Thymus (tissue), 14 donors: Measurements from ENCODE around the gene GPC3. TPM values are rescaled to one million over a fixed set of nuclear protein-coding genes. Genes with fewer than 3 reads are reported as not detected.
A peak's percentile ranks its signal among the peaks of the same experiment; 100 is the strongest.

Experiments
- DNase-seq, 9 donors: peaks; one replicate each; pipeline ENCODE4 v3.0.0-alpha.2; 2013; ENCODE audit warnings: low spot score in 9 of 9, low read depth in 6 of 9, missing footprints in 1 of 9
- H3K27ac ChIP-seq, 2 donors: one replicate each; pipeline ENCODE4 v1.5.1; 2013; ENCODE audit warnings: control low read depth in 1 of 2, low read depth in 1 of 2, low read length in 1 of 2, mild to moderate bottlenecking in 1 of 2, moderate library complexity in 1 of 2
- H3K27me3 ChIP-seq, 2 donors: one replicate each; pipeline ENCODE4 v1.5.1; 2013; ENCODE audit warnings: low read length in 1 of 2; ENCODE audit not compliant: control insufficient read depth in 2 of 2, insufficient read depth in 1 of 2
- H3K36me3 ChIP-seq, 2 donors: one replicate each; pipeline ENCODE4 v1.5.1; 2013; ENCODE audit warnings: low read length in 1 of 2, mild to moderate bottlenecking in 1 of 2, moderate library complexity in 1 of 2; ENCODE audit not compliant: control insufficient read depth in 2 of 2, insufficient read depth in 2 of 2
- H3K4me1 ChIP-seq, 2 donors: one replicate each; pipeline ENCODE4 v1.5.1; 2013; ENCODE audit warnings: low read length in 2 of 2; ENCODE audit not compliant: control insufficient read depth in 2 of 2, insufficient read depth in 2 of 2
- H3K4me3 ChIP-seq, 2 donors: one replicate each; pipeline ENCODE4 v1.5.1; 2013; ENCODE audit warnings: low read length in 2 of 2, control low read depth in 1 of 2, mild to moderate bottlenecking in 1 of 2
- H3K9me3 ChIP-seq, 2 donors: one replicate each; pipeline ENCODE4 v1.5.1; 2013; ENCODE audit warnings: low read length in 1 of 2, mild to moderate bottlenecking in 1 of 2; ENCODE audit not compliant: control insufficient read depth in 2 of 2, insufficient read depth in 1 of 2
- WGBS: extraction: QIAGEN DNeasy Blood & Tissue Kit; methylation state at CpG from one replicate; pipeline ENCODE4 v1.1.7; 2013; 5-methylcytosine and 5-hydroxymethylcytosine counted together
- long read RNA-seq, 10 donors: transcript quantifications; one replicate each; lab custom pipeline, GENCODE V29; 2026
- polyA plus RNA-seq: library from polyadenylated mRNA; stranded (reverse); fragments of 200-250 nt; gene quantifications from one replicate; pipeline ENCODE4 v1.2.3, GENCODE V29; 2013
- total RNA-seq: library from RNA; stranded (reverse); fragments of 120-200 nt; gene quantifications from one replicate; pipeline ENCODE4 v1.2.4, GENCODE V29; 2013
- donor health status: healthy.

The GPC3 gene
- 26.2 TPM for total RNA-seq
- 3.1 TPM for polyA plus RNA-seq
- long read RNA-seq, donor 1, partial matches to known transcripts, result 0 of 2 reads
- long read RNA-seq, donor 1, other reads (novel, unspliced or antisense), result 0 of 2 reads
- long read RNA-seq, donor 2, transcript GPC3-201 (8 exons, 2,568 nt), result major isoform, 36 of 64 reads
- long read RNA-seq, donor 2, partial matches to known transcripts, result 27 of 64 reads
- long read RNA-seq, donor 2, other reads (novel, unspliced or antisense), result 0 of 64 reads
- long read RNA-seq, donor 3, transcript GPC3-201 (8 exons, 2,568 nt), result major isoform, 13 of 19 reads
- long read RNA-seq, donor 3, partial matches to known transcripts, result 6 of 19 reads
- long read RNA-seq, donor 3, other reads (novel, unspliced or antisense), result 0 of 19 reads
- long read RNA-seq, donor 4, transcript GPC3-201 (8 exons, 2,568 nt), result major isoform, 6 of 11 reads
- long read RNA-seq, donor 4, partial matches to known transcripts, result 5 of 11 reads
- long read RNA-seq, donor 4, other reads (novel, unspliced or antisense), result 0 of 11 reads
- long read RNA-seq, donor 5, transcript GPC3-201 (8 exons, 2,568 nt), result major isoform, 49 of 84 reads
- long read RNA-seq, donor 5, partial matches to known transcripts, result 34 of 84 reads
- long read RNA-seq, donor 5, other reads (novel, unspliced or antisense), result 0 of 84 reads
- long read RNA-seq, donor 6, transcript GPC3-201 (8 exons, 2,568 nt), result major isoform, 19 of 24 reads
- long read RNA-seq, donor 6, partial matches to known transcripts, result 5 of 24 reads
- long read RNA-seq, donor 6, other reads (novel, unspliced or antisense), result 0 of 24 reads
- long read RNA-seq, donor 7, transcript GPC3-201 (8 exons, 2,568 nt), result major isoform, 11 of 11 reads
- long read RNA-seq, donor 7, partial matches to known transcripts, result 0 of 11 reads
- long read RNA-seq, donor 7, other reads (novel, unspliced or antisense), result 0 of 11 reads
- long read RNA-seq, donor 8, transcript GPC3-201 (8 exons, 2,568 nt), result major isoform, 12 of 13 reads
- long read RNA-seq, donor 8, partial matches to known transcripts, result 0 of 13 reads
- long read RNA-seq, donor 8, other reads (novel, unspliced or antisense), result 0 of 13 reads
- long read RNA-seq, donor 9, transcript GPC3-201 (8 exons, 2,568 nt), result major isoform, 9 of 9 reads
- long read RNA-seq, donor 9, partial matches to known transcripts, result 0 of 9 reads
- long read RNA-seq, donor 9, other reads (novel, unspliced or antisense), result 0 of 9 reads
- long read RNA-seq, donor 10, transcript GPC3-201 (8 exons, 2,568 nt), result major isoform, 17 of 17 reads
- long read RNA-seq, donor 10, partial matches to known transcripts, result 0 of 17 reads
- long read RNA-seq, donor 10, other reads (novel, unspliced or antisense), result 0 of 17 reads

GRCh38 chrX:133985164-133985966 lies at the start of gene GPC3:
Gene GPC3 (minus strand): TSS chrX:133985594.
- H3K4me3 ChIP-seq, result peak within 1 kb of the TSS; percentile 40 to 49
- no peaks in the 10 kb centered on the region for H3K9me3 ChIP-seq
- H3K4me1 ChIP-seq, result peaks cover 5 to 22% of the 10 kb centered on the region in 2 donors
- no peak within 1 kb of the TSS for H3K27ac ChIP-seq
- no peaks in the 10 kb centered on the region for H3K36me3 ChIP-seq
- DNase-seq, result peak in 4 of 9 donors; percentile 15 to 44 (median 21)
- 2% methylated on average over 84 of the region's 90 CpGs for WGBS
- H3K27me3 ChIP-seq, result peaks cover 11 to 39% of the 10 kb centered on the region in 2 donors

GRCh38 chrX:134032441-134032840 lies 47.0 kb upstream of the GPC3 start:
- DNase-seq, result no peak
- Histone ChIP-seq H3K27ac (no peak overlapping the region), H3K9me3 (no peaks in the 10 kb centered on the region)

GRCh38 chrX:134026565-134027311 lies 41.3 kb upstream of the GPC3 start:
- H3K4me1 ChIP-seq, result no peaks in the 10 kb centered on the region
- no peaks in the 10 kb centered on the region for H3K36me3 ChIP-seq
- H3K9me3 ChIP-seq, result no peaks in the 10 kb centered on the region
- peaks cover 0 to 4% of the 10 kb centered on the region in 2 donors for H3K27me3 ChIP-seq
- peak; percentile 24 to 81 (median 40) for DNase-seq
- no peak overlapping the region for H3K27ac ChIP-seq
- WGBS, result 25% methylated on average over 15 of the region's 15 CpGs
- H3K4me3 ChIP-seq, result peak overlapping the region in 1 of 2 donors; percentile 19

More at GRCh38 chrX:134032441-134032840, 47.0 kb upstream of the GPC3 start:
- Histone ChIP-seq H3K4me1 (no peaks in the 10 kb centered on the region), H3K27me3 (peaks cover 0 to 4% of the 10 kb centered on the region in 2 donors), H3K36me3 (no peaks in the 10 kb centered on the region), H3K4me3 (no peak overlapping the region)

- WGBS, result 75% methylated on average over 5 of the region's 5 CpGs
- H3K36me3 ChIP-seq, result no peaks in the 10 kb centered on the region
- H3K27me3 ChIP-seq, result peaks cover 0 to 4% of the 10 kb centered on the region in 2 donors
- no peak overlapping the region for H3K27ac ChIP-seq
- DNase-seq, result peak in 2 of 9 donors; percentile 2 to 24
- H3K4me3 ChIP-seq, result no peak overlapping the region
- no peaks in the 10 kb centered on the region for H3K4me1 ChIP-seq
- no peaks in the 10 kb centered on the region for H3K9me3 ChIP-seq
Measured at GRCh38 chrX:134025986-134026545, 40.7 kb upstream of the GPC3 start.

DNA sequence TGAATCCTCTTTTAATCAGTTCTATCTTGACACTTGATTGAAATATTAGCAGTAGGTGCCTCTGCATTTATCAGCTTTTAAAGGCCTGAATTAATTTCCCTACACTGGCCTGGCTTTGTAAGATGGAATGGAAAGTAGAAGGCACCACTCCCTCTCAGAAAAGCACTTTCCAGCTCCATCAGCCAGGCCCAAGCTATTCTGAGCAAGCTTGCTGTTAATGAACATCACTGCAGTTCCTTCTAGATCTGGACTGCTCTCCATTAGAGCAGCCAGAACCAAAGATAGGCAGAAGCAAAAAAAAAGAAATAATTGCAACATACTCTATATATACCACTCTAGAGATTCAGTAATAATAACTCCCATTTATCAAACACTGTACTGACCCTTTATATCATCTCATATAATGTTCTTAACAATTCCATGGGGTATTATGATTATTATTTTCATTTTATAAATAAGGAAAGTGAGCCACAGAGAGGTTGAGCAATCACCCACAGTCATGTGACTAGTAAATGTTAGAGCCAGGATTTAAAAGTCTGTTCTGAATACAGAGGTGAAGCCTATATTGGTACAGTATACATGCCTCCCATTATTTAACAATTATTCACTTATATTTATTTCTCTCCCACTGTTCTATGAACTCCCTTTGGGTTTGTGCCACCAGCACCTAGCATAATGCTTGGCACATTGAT lies 39.4 kb upstream of the GPC3 start:
- no peaks in the 10 kb centered on the region for H3K9me3 ChIP-seq
- H3K4me1 ChIP-seq, result no peaks in the 10 kb centered on the region
- no peak for DNase-seq
- no peak overlapping the region for H3K27ac ChIP-seq
- H3K4me3 ChIP-seq, result no peak overlapping the region
- peaks cover 0 to 4% of the 10 kb centered on the region in 2 donors for H3K27me3 ChIP-seq
- no peaks in the 10 kb centered on the region for H3K36me3 ChIP-seq

DNA sequence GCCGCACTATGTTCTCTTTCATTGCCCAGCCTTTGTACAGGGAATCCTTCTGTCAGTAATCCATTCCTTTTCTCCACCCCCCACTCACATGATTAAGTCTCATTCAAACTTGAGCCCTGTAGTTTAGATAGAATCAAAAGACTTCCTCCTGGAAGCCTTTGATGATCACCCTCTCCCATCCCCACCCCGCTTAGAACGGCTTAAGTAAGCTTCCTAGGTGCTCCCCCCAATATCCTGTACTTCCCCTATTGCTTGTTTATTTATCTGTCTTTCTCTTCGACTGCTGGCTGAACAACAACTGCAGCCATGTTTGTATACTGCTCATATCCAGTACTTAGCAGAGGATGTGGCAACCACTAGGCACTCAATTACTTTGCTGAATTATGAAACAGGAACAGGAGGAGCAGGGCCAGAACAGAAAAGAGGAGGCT lies 38.5 kb upstream of the GPC3 start:
- peak in 2 of 9 donors; percentile 2 to 12 for DNase-seq
- Histone ChIP-seq H3K9me3 (no peaks in the 10 kb centered on the region), H3K4me3 (no peak overlapping the region), H3K27me3 (peaks cover 0 to 4% of the 10 kb centered on the region in 2 donors), H3K36me3 (no peaks in the 10 kb centered on the region), H3K4me1 (no peaks in the 10 kb centered on the region), H3K27ac (no peak overlapping the region)
- 59% methylated on average over 4 of the region's 4 CpGs for WGBS

DNA sequence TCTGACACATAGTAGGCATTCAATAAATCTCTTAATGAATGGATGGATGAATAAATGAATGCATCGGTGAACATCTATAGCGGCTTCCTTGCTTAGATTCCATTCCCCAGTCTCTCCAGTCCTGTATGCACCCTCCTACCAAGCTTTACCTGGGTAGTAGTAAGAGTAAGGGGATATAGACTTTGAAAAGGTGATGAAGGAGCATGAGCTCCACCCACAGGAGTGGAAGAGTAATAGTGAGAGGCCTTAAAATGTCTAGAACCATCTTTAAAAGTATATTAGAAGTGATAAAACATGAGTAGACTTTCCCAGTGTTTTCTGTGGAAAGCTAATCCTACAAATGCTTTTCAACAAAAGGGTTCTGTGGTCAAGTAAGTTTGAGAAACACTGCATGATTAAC lies 35.5 kb upstream of the GPC3 start:
- Histone ChIP-seq H3K27me3 (no peaks in the 10 kb centered on the region), H3K9me3 (no peaks in the 10 kb centered on the region), H3K27ac (no peak overlapping the region), H3K36me3 (no peaks in the 10 kb centered on the region), H3K4me3 (no peak overlapping the region), H3K4me1 (no peaks in the 10 kb centered on the region)
- peak in 3 of 9 donors; percentile 2 to 34 (median 12) for DNase-seq
- WGBS, result 100% methylated on average over 2 of the region's 2 CpGs
